LNCAP (cell line): ENCODE measurements around the gene ST8SIA2.

Experiments
- TF ChIP-seq, protein P1 (sequence below): fragments of 450-650 bp; IDR thresholded peaks from 2 replicates; pipeline ENCODE4 v1.5.1; 2017; ENCODE audit warnings: mild to moderate bottlenecking

Gene ST8SIA2

DNA sequence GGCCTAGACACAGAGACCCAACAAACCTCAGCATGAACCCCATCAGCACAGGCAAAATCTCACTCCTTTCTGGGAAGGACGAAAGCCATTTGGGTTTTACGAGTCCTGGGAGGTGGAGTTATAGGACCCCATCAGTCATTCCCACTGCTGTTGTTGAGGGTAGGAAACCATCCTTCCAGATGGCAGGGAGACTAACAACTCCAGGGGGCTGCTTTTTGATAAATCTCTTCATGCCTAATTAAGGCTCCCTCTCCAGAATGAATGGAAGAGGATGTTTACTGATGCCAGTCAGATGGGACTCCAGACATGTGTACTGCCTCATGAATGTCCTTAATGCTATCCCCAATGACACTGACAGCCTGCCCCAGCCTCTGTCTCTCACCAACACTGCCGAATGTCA, 75.3 kb downstream of the ST8SIA2 start:
- TF ChIP-seq, protein P1, sequence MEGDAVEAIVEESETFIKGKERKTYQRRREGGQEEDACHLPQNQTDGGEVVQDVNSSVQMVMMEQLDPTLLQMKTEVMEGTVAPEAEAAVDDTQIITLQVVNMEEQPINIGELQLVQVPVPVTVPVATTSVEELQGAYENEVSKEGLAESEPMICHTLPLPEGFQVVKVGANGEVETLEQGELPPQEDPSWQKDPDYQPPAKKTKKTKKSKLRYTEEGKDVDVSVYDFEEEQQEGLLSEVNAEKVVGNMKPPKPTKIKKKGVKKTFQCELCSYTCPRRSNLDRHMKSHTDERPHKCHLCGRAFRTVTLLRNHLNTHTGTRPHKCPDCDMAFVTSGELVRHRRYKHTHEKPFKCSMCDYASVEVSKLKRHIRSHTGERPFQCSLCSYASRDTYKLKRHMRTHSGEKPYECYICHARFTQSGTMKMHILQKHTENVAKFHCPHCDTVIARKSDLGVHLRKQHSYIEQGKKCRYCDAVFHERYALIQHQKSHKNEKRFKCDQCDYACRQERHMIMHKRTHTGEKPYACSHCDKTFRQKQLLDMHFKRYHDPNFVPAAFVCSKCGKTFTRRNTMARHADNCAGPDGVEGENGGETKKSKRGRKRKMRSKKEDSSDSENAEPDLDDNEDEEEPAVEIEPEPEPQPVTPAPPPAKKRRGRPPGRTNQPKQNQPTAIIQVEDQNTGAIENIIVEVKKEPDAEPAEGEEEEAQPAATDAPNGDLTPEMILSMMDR, result no peak

DNA sequence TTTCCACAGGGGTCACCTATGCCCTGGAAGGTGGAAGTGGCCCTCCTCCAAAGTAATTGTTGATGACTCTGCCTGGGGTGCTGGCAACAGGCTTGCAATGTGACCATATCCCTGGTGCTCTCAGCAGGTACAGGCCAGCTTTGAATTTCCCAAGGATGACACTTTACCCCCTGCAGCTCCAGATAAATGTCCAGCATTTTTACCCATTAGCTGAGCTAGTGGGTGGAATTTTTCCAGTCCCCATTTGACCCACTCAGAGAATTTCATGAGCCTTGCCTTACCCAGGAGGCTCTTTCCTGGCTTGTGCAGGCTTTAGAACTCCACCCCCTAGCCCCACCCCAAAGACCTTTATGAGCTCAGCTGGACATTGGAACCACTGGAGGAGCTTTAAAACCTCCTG, 77.6 kb downstream of the ST8SIA2 start:
- TF ChIP-seq, protein P1, result no peak

DNA sequence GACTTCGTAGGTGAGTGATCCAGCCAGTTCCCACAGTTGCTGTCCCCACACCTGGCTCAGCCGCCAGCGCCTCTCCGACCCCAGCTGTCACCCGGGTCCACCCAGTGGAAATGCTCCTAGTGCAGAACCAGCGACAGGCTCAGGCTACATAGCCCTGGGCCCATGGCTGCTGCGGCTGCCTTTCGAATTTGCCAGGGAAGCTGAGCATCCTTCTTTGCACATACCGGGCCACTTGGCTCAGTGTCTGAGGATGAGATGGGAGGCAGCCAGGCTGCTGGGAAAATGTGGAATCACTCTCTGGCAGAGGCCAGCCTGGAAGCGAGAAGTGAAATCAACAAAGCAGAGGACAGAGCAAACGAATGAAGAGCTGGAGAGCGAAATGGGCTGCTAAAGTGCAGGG, 80.1 kb downstream of the ST8SIA2 start:
- TF ChIP-seq, protein P1, result no peak

DNA sequence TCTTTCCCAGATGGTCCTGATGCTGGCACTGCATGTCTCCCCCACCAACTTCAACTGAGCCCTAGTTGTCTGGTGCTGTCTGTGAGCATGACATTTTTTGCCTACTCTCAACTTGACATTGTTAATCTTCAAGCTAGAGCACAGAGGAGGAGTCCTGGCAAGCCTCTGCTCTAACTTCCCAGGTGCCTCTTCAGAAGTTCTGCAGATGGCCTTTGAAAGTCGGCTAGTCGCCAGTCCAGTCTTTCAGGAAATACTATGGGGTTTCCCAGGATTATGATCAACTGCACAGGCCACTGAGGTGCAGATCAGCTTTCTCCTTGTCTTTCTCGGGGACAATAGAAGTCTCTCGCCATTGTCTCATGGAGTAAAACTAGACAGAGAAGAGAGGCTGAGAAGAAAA, 86.7 kb downstream of the ST8SIA2 start:
- TF ChIP-seq, protein P1, result no peak

DNA sequence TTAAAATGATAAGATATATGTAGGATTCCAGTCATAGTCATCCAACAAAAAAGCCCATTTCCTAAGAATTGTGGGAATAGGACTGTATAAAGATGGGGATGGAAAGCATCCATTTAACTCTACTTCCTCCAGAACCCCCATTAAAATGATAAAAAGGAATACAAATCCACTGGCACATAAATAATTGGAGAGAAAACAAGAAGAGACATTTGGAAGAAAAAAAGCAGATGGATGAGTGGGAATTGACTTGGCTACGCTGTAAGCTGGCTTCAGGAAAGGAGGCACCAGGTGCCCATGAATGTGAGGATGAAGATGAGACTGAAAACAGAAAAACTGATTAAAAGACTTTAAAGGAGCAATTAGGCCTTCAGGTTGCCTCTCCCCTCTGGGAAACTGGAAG, 91.8 kb downstream of the ST8SIA2 start:
- TF ChIP-seq, protein P1, result no peak

DNA sequence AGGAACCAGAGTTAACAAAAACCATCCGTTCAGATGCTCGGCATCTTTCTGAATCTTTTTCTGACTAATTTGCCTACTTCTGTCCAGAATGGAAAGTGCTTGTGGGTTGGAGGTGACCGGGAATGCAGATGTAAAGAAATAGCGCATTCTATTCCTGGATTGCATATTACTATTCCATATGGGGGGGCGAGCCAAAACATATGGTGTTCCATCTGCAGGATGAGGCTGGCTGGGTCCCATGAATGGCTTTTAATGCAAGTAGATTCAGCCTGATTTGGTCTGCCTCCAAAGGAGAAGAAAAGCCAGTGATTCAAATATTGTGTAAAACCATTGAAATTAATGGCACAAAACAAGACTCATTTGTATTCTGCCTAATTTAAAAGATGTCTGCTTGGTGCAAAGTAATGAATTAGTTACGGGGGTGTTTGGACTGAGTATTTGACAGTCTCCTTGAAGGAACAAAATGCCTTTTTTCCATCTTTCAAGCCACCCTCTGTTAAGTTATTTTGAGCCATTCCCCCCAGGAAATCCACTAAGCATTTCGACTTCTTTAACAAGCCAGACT, 99.0 kb downstream of the ST8SIA2 start:
- TF ChIP-seq, protein P1, result no peak

DNA sequence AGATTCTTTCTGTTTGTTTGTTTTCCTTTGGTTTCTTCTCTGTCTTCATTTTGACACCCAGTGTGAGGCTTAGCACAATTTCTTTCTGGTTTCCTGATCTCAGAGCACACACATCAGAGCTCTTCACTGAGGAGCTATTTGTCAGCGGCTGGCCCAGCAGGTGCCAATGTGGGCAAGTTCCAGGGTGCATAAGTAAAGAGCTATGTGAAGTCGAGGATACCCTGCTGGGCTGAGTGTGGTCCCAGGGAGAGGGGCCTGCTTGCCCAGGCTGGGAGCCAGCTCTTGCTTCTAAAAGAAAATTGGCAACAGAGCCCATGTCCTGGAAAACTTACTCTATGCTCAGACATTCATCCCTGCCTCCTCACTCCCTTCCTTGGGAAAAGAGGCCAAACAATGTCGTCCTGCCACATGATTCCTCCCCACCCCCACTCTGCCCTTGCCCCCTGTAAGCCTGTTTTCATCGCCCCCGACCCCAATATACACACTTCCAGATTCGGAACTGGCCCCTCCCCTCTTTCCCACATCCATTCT, 101.2 kb downstream of the ST8SIA2 start:
- TF ChIP-seq, protein P1, result no peak

DNA sequence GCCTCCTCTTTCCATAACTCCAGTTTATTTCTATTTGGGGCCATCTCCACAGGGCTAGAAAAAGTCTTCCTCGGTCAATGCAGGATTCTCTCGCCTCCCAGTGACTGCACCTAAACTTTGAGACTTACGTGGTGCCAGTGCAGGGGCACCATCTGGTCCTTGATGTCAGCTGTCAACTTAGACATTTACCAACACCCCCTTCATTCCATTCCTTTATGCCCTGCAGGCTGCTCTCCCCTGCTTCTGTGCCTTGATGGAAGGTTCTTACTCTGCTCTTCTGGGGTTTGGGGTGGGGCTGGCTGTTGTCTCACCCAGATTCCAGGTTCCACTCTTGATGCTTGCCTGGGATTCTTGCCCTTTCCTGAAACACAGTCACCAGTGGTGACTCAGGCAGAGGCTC, 101.8 kb downstream of the ST8SIA2 start:
- TF ChIP-seq, protein P1, result no peak
